ENCODE data around the gene HYAL3.

DNA sequence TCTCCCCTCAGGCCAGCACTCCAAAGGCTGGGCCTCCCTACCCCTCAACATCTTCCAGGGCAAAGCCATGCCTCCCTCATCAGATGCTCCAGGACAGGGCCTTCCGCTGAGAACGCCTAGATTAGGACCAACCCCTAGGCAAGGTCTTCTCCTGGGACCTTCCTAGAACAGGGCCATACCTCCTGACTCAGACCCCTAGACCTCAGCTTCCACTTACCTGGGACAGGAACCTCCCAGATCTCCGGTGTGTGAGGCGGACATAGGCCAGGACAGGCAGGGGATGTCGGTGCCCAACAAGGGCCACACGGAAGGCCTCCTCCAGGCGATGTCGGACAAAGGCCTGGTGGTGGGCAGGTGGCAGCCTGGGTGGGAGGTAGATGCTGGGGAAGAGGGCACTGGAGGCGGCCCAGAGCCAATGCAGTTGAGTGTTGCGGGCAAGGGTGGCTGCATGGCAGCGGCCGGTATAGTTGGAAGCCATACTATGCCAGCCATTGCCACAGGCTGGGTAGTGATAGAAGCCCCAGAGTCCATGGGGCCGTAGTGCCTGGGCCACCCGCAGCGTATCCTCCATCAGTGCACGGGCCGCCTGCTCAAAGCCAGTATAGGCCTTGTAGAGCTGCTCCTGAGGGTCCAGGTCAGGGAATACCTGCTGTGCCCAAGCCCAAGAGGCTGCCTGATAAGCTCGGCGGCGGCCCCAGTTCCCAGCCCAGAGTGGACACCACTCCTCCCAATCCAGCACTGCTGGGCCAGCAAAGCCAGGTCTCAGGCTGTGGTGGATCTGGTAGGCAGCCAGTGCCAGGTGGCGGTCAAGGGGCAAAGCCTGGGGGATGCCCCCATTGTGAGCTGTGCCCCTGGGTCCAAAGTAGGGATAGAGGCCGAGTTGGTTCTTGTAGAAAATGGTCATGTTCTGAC, 4.5 kb downstream of the HYAL3 start:
- TF ChIP-seq CTCF (IDR thresholded peaks at IDR 0.05) (no peak), POLR2AphosphoS5 (IDR thresholded peaks at IDR 0.05; ENCODE audit: insufficient read depth in 1 of 2, low read depth in 1 of 2) (no peak)

Measured in vagina (tissue), 2 donors.